ENCODE data around the gene PPFIBP1. TPM values are rescaled to one million over a fixed set of nuclear protein-coding genes. Genes with fewer than 3 reads are reported as not detected.

The PPFIBP1 gene
- total and polyA plus RNA-seq, 12 donors = 9.6 to 123 (median 74.3) TPM

DNA sequence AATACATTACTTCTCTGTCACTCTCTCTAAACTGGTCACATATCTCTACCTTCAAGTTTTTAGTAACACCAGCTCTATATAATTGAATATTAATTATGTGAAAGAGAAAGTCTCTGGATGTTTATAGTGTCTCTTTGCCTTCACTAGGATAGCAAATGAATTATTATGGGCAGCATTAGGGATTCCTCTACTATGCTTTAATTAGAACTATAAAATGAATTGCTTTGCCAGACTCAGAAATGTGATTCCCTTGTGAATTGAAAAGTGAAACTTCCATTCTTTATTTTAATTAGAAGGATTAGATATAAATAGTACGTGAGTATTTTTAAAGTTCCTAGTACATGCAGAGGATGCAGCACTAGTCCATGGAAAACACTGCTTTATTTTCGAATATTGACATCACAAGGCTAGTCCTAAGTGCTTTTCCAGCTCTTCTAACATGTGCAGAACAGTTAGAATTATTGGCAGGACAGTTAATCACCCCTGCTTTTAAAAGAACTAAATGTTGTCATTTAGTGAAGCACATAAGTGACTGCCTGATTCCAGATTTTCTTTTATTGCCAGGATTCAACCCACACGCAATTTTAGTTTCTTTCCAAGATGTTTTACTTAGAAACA lies 149.2 kb downstream of the PPFIBP1 start:
- no peak for DNase-seq
- H3K4me3 ChIP-seq = no peak overlapping the region
- H3K27me3 ChIP-seq = no peaks in the 10 kb centered on the region
- no peaks in the 10 kb centered on the region for H3K4me1 ChIP-seq (replicated peaks in 1 of 2)
- 56 to 60% (median 57%) methylated on average over 3 of the region's 3 CpGs for WGBS, 4 donors
- H3K9me3 ChIP-seq (replicated peaks in 1 of 3) = no peaks in the 10 kb centered on the region
- TF ChIP-seq POLR2A (IDR thresholded peaks at IDR 0.05) = no peak
- no peak for TF ChIP-seq CTCF (IDR thresholded peaks at IDR 0.05)
- H3K36me3 ChIP-seq (replicated peaks in 1 of 2) = peaks cover 0 to 26% of the 10 kb centered on the region in 2 donors
- intact Hi-C loops (cut with DNase I) = no loop called here
- no peak overlapping the region for H3K27ac ChIP-seq

DNA sequence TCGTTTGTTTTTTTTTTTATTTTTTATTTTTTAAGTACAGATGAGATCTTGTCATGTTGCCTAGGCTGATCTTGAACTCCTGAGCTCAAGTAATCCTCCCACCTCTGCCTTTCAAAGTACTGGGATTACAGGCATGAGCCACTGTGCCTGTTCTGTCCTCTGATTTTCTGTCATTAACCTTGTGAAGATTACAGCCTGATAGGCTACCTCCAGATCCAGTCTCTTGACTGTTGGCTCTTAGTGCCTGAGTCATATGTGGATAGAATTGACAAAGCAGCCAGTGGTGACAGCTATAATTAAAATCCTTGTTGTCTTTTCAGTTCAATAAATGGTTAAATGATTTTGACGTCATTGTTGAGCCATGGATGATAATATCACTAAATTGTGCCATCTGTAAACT lies 151.0 kb downstream of the PPFIBP1 start:
- Histone ChIP-seq H3K4me1 (replicated peaks in 1 of 2) (no peaks in the 10 kb centered on the region), H3K4me3 (no peak overlapping the region), H3K36me3 (replicated peaks in 1 of 2) (peaks cover 0 to 35% of the 10 kb centered on the region in 2 donors), H3K27ac (no peak overlapping the region), H3K27me3 (no peaks in the 10 kb centered on the region), H3K9me3 (replicated peaks in 1 of 3) (no peaks in the 10 kb centered on the region)
- TF ChIP-seq POLR2A (IDR thresholded peaks at IDR 0.05) (no peak), CTCF (IDR thresholded peaks at IDR 0.05) (no peak)
- 64 to 79% (median 65%) methylated on average over 2 of the region's 2 CpGs for WGBS, 4 donors
- no peak for DNase-seq
- intact Hi-C loops (cut with DNase I) = no loop called here

GRCh38 chr12:27680619-27681018 lies 156.6 kb downstream of the PPFIBP1 start:
- H3K27me3 ChIP-seq = no peaks in the 10 kb centered on the region

DNA sequence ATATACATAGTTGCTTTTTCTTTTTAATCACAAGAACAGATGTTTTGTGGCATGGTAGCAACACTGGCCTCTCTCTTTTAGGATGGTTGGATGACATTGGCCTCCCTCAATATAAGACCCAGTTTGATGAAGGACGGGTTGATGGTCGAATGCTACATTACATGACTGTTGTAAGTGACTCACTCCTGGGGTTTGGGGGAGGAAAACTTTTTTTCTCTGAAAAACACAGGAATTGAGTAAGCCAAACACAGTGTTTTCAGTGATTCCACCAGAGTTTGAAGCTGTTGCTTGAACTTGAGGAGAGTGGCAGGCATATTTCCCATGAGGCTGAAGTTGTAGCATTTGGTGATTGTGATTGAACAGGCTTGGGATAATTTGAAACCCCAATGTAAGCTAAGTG lies 158.5 kb downstream of the PPFIBP1 start:
- Histone ChIP-seq H3K36me3 (replicated peaks in 1 of 2) (peaks cover 0 to 70% of the 10 kb centered on the region in 2 donors), H3K4me3 (no peak overlapping the region), H3K4me1 (replicated peaks in 1 of 2) (no peaks in the 10 kb centered on the region), H3K9me3 (replicated peaks in 1 of 3) (no peaks in the 10 kb centered on the region), H3K27ac (no peak overlapping the region), H3K27me3 (no peaks in the 10 kb centered on the region)
- 81 to 93% (median 88%) methylated on average over 2 of the region's 2 CpGs for WGBS, 4 donors
- intact Hi-C loops (cut with DNase I) = no loop called here
- no peak for TF ChIP-seq POLR2A (IDR thresholded peaks at IDR 0.05)
- TF ChIP-seq CTCF (IDR thresholded peaks at IDR 0.05) = no peak
- DNase-seq = no peak

More at GRCh38 chr12:27680619-27681018, 156.6 kb downstream of the PPFIBP1 start:
- Histone ChIP-seq H3K27ac (no peak overlapping the region), H3K4me3 (no peak overlapping the region), H3K36me3 (replicated peaks in 1 of 2) (peaks cover 0 to 70% of the 10 kb centered on the region in 2 donors), H3K4me1 (replicated peaks in 1 of 2) (no peaks in the 10 kb centered on the region), H3K9me3 (replicated peaks in 1 of 3) (no peaks in the 10 kb centered on the region)
- TF ChIP-seq CTCF (IDR thresholded peaks at IDR 0.05) (no peak), POLR2A (IDR thresholded peaks at IDR 0.05) (no peak)
- intact Hi-C loops (cut with DNase I) = no loop called here
- DNase-seq = no peak
